NCI-H526 treated with DMSO at 0.1 percent for 48 hours (cell line): ENCODE data around the gene LITAF.
"Not testable (repeated sequence)": the region's sequence is repeated elsewhere in the genome, so short reads cannot be mapped to it uniquely, and the experiment has no call there.

Source experiments
- DNase-seq: peaks from one replicate; lab custom pipeline; 2025; lab: John Stamatoyannopoulos, UW

The LITAF gene

DNA sequence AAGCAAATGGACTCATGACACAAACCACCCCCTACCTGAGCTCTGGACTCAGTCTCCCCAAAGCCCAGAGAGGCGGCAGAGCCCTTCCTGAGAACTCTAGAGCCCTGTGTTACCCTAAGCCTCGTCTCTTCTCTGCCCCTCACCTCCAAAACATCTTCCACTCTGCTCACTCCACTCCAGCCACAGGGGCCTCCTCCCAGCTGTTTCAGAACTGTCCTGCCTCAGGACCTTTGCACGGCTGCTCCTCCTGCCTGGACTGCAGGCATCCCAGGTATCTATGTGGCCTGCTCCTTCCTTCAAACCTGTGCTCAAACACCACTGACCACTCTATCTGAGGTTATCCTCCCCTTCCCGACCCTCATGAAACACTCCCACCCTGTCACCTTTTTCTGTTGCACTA is 12.9 kb upstream of the LITAF start:
- no peak for DNase-seq

DNA sequence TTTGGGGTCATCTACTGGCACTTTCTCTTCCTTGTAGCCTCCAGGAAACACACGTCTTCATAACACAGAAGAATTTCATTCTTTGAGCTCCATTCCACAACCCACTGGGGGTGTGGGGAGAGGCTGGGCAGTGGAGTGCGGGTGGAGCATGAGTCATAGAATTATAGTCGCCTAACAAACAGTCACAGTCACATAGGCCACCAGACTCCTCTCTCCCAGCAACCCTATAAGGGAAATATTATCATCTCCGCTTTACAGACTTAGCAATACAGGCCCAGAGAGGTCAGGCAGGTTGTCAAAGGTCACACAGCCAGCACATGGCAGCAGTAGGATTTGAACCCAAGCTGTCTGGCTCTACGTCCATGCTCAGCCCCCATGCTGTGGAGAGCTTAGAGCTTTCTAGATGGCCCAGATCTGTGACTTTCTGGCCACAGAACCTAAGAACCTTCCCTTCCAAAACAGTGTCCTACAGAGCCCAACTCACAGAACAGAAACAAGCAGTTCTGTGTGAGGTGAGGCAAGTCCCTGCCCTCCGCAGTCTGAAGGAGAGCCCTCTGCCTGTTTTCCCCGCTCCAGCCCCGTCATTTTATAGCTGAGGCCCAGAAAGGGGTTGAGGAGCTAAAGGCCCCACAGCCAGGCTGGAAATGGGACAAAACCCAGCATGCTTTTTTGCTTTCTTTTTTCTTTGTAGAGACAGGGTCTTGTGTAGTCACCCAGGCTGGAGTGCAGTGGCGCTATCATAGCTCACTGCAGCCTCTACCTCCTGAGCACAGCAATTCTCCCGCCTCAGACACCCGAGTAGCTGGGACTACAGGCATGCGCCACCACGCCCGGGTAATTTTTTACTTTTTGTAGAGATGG is 10.7 kb upstream of the LITAF start:
- DNase-seq = no peak

DNA sequence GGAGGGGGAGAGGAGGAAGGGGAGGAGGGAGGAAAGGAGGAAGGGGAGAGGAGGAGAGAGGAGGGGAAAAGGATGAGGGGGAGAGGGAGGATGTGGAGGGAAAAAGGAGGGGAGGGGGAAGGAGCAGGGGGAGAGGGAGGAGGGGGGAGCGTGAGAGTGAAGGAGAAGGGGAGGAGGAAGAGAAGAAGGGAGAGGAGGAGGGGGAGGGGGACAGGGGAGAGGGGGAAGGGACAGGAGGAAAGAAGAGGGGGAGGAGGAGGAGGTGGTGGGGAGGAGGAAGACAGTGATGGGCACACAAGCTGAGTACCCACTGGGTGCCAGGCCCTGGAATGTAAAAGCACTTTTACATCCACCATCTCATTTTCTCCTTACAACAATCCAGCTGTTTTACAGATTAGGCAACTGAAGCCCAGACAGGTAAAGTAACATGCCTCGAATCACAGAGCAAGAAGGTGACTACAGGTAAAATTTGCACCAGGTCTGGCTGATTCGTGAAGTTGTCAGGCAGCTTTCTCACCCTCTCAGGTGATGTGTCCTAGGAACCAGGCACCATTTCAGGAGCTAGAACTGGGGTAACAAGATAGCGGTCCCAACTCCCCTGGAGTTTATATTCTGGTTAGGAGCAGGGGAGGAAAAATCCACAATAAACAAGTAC is 10.0 kb upstream of the LITAF start:
- no peak for DNase-seq

DNA sequence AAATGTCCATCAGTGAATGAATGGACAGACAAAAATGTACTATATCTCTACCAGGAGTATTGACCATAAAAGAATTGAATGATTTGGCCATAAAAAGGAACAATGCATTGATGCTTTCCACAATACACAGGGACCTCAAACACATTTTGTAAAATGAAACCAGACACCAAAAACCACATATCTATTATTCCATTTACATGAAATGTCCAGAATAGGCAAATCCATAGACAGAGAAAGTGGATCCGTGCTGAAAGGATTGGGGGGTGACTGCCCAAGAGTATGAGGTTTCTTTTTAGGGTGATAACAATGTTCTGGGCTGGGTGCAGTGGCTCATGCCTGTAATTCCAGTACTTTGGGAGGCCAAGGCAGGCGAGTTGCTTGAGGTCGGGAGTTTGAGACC is 6.9 kb upstream of the LITAF start:
- DNase-seq = no peak

DNA sequence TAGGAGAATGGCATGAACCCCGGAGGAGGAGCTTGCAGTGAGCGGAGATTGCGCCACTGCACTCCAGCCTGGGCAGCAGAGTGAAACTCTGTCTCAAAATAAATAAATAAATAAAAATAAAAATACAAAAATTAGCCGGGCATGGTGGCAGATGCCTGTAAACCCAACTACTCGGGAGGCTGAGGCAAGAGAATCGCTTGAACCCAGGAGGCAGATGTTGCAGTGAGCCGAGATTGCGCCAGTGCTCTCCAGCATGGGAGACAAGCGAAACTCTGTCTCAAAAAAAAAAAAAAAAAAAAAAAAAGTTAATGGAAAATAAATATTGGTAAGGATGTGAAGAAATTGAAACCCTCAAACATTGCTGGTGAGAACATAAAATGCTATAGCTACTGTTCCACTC is 6.4 kb upstream of the LITAF start:
- DNase-seq = not testable (repeated sequence)

DNA sequence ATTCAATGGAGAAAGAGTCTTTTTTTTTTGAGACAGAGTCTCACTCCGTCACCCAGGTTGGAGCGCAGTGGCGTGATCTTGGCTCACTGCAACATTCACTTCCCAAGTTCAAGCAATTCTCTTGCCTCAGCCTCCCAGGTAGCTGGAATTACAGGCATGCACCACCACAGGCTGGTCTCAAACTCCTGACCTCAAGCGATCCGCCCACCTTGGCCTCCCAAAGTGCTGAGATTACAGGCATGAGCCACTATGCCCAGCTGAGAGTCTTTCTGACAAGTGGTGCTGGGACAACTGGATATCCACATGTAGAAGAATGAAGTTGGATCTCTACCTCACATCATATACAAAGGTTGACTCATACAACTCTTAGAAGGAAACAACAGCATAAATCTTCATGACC is 4.9 kb upstream of the LITAF start:
- not testable (repeated sequence) for DNase-seq

DNA sequence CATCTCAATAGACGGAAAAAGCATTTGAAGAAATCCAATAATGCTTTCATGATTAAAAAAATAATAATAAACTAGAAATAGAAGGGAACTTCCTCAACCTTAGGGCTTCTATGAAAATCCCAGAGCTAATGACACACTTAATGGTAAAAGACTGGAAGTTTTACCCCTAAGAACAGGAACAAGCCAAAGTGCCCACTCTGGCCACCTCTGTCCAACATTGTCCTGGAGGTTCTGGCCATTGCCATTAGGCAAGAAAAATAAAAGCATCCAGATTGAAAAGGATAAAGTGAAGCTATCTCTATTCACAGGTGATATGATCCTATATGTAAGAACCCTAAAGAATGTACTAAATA is 2.5 kb upstream of the LITAF start:
- no peak for DNase-seq

DNA sequence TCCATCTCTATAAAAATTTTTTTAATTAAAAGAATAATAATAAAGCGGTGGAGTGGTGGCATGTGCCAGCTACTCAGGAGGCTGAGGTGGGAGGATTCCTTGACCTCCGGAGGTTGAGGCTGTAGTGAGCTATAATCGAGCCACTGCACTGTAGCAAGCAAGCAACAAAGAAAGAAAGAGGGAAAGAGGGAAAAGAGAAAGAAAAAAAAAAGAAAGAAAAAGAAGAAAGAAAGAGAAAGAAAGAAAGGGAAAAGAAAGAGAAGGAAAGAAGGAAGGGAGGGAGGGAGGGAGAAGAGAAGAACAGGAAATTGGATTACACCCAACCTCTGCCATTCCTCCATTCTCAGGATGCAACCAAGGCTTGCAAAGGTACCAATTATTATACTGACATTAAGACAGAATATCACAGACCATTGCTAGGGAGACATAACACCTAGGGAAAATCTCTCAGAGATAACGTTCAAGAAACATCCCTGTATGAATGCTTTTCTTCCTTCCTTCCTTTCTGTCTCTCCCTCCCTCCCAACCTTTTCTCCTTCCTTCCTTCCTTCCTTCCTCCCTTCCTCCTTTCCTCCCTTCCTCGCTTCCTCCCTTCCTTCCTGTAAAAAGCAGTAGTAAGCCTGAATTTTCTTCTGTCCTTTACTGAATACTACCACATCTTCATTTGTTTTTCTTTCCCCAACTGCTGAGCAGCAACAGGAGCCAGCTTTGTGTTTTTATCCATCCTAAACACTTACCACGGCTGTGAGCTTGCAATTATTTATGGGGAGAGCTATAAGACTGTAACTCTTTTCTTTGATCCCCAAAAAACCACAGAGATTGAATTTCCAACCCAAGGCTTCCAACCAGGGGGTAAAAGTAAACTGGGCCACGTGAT is 1.8 kb upstream of the LITAF start:
- no peak for DNase-seq

DNA sequence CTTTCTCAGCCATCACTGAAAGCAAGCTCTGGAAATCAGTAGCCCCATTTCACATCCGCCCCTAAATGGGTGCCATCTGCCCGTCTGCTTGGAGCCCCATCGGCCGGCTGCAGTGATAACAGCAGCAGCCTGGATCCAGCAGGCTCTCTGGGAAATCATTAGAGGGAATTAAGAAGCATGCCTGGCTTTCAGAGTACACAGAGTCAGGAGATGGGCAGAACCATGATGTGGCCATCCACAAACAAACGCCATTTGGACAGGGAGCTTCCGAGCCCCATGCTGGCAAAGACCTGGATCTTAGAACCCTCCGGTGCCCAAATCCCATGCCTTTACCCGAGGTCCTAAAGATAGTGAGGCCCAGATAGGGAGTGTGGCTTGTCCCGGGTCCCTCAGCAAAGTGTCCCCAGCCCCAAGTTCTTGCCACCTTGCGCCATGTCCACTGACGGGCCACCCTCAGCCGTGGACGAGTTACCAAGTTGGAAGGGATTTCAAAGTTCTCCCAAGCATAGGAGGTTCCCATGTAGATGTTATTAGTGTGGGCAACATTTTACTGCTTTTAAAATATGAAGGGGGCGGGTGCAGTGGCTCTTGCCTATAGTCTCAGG is 1.0 kb upstream of the LITAF start:
- DNase-seq = no peak

DNA sequence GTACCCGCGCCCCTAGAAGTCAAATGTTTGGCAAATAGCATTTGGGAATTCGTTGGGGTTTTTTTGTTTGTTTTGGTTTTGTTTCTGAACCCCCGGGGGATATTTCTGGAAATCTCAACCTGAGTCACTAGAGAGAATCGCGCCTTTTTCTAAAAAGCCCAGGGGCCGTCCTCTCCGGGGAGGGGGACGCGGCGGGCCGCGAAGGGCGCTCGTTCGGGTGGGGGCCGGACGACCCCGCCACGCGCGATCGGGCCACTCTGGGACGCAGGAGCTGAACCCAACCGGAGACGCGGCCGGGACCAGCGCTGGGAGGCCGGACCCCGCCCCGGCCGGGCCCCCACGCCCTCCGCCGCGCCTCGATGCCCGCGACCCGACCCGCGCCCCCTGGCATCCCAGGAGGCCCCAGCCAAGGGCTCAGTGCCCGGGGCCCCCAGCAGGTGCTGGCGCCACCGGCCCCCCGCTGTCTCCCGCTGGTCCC is 302 bp downstream of the LITAF start:
- no peak for DNase-seq

DNA sequence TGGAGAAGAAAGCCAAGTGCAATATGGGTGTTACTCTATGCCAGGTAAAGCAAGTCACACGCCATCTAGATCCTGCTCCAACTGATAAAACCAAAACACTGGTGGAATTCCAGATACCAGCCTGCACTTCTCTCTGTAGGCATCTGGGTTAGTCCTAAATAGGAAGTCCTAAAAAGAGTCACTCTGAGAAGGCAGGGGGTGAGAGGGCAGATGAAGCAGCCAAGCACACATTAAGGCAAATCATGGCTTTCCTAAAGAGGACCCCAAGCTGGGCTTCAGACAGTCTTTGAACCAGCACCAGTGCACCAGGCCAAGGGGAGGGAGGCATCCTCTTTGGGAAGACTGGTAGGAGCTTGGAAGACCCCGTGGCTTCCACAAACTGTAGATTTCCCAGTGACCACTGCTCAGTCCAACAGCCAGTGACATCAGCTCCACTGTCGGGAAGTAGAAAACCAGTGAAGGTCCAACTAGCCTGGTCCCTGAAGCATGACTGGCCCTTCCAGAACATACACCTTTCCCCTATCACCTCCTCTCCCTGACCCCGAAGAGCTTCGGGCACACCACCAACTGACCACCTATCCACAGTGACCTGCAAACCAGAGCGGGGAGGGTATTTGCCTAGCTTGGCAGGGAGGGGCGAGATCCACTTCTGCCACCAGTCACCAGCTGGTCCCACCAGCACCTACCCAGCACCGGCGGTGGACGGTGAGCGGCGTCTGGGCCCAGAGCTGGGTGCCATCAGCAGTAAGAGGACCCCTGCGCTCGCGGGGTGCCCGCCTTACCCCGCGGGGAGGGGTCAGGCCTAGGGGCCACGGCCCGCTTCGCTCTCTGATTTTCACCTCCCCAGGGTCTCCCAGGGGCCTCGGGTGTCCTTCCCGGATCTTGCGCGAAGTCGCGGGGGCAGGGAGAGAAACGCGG is 1.0 kb downstream of the LITAF start:
- no peak for DNase-seq

DNA sequence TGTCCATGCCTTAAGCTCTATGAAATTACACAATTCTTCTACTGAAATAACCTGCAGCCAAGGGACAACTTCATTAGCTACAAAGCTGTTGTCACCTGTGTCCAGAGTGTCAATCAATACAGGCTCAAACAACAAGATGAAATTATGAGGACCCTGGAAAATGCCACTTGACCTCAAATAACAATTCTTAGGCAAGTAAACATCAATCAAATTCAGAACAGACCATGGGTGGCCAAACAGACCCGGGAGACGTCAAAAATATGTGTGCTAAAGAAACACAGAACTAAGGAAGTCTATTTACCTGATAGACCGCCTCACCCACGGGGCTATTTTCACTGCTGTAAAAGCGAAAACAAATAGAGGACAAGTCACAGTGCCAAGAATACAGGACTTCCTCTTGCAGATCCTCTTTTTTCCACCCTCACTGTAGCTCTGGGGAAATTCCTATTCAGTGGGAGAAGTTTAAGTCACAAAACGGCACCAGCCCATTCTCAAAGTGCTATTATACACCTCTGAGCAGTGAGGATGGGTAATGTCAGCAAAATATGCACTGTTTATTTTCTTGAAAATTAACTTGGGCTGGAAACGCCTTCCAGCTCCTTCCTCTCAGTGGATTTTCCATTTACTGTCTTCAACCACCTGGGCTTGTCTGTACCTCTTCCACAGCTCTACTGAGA is 2.7 kb downstream of the LITAF start:
- DNase-seq = no peak

DNA sequence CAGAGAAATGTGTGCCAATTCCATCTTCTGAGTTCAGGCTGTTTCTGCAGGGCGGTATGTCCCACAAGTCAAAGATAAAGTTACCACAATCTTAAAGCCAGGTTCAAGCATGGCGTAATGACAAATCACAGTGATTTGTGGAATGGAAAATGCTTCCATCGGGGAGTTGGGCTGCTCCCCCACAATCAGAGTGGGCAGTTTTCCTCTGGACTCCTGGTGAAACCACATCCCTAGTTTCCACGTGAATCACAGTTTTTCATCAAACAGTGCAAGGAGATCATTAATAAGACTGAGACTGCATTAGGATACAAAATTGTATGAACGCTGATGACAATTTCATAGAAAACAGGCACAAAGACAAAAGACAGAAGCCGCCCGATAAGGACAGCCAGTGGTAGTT is 3.6 kb downstream of the LITAF start:
- no peak for DNase-seq

DNA sequence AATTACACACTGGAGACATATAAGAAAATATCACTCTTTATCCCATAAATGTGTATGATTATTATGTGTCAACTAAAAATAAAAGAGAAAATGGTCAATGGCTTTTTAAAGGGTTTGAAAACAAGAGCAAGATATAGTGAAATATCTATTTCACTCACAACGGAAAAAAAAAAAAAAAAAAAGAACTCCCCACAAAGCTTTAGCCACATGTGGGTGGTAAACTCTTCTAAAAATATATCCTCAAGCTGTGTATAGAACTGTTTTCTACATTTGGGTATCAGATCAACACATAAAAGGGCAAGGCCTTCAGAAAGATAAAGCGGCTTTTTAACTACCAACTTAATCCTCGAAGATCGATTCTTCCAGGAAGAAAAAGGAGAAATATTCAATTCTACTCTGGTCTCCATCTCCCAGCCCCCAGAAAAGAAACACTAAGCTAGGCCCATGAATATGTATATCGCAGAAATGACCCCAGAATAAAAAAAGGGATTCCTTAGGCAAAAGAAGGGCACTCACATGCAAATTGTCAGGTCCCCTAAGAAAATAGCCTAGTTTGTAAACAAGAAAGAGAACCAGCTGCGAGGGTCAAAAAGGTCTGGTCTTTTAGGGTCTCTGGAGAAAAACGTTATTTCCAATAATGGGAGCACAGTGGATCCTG is 4.4 kb downstream of the LITAF start:
- no peak for DNase-seq

DNA sequence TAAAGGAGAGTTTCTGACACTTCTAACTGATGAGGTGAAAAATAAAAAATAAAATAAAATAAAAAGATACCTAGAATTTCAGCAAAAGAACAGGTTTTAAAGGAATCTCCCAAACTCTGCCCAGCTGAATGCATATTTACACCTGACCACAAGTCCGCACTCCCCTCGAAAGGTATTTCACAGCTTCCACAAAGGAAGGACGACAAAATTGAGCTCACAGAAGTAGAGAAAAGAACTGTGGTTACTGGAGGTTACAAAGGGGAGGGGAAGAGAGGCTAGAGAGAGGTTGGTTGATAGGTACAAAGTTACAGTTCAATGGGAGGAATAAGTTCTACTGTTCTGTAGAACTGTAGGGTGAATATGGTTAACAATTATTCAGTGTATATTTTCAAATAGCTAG is 5.0 kb downstream of the LITAF start:
- no peak for DNase-seq

DNA sequence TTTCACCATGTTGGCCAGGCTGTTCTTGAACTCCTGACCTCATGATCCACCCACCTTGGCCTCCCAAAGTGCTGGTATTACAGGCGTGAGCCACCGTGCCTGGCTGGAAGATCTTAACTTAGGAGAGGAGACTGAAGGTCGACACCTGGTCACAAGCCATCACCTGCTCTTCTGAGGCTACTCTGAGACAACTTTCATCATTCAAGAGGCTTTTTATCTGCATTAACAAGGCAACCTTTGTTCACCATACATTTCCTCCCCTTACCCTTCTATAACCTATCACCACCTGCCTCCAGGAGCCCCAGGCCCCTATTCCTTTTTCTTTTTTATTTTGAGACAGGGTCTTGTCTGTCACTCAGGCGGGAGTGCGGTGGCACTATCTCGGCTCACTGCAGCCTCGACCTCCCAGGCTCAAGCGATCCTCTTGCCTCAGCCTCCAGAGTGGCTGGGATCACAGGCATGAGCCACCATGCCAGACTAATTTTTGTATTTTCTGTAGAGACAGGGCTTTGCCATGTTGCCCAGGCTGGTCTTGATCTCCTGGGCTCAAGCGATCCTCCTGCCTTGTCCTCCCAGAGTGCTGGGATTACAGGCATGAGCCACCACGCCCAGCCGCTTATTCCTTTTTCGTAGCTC is 6.2 kb downstream of the LITAF start:
- DNase-seq = no peak

DNA sequence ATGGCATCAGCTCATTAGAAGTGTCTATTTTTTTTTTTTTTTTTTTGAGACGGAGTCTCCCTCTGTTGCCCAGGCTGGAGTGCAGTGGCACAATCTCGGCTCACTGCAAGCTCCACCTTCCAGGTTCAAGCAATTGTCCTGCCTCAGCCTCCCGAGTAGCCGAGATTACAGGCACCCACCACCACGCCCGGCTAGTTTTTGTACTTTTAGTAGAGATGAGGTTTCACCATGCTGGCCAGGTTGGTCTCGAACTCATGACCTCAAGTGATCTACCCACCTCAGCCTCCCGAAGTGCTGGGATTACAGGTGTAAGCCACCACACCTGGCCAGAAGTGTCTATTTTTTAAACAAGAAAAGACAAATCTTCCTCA is 9.4 kb downstream of the LITAF start:
- not testable (repeated sequence) for DNase-seq

DNA sequence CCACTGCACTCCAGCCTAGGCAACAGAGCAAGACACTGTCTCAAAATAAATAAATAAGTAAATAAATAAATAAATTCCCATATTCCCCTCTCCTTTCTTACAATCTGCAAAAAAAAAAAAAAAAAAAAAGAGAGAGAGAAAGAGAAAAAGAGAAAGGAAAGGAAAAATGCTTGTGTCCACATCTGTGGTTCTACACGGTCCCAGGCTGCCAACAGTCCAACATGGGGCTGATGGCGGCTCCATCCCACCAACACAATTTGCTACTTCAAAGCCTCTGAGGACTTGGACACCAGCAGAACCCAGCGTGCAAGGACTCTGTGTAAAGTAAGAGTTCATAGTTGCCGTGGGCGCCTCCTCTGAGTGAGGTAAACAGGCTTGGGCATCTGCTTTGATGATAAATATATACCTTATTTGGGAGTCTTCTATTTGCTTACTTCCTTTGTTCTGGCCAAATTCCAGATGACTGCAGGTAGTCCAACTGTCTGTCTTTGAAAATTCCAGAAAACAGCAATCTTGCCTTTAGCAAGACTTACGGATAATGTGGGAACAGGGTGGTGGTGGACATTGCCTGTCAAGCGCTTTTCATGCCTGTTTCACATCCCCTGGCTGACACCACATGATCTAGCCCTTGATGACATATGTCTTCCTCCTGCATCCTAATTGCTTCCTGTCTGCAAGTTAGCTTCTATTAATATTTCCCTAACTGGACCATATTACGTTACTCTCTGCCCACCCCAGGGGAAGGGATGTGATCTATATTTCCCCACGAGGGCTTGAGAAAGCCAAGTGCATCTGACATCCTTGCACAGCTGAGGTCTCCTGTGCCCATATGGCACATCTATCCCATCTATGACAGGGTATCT is 10.1 kb downstream of the LITAF start:
- no peak for DNase-seq

DNA sequence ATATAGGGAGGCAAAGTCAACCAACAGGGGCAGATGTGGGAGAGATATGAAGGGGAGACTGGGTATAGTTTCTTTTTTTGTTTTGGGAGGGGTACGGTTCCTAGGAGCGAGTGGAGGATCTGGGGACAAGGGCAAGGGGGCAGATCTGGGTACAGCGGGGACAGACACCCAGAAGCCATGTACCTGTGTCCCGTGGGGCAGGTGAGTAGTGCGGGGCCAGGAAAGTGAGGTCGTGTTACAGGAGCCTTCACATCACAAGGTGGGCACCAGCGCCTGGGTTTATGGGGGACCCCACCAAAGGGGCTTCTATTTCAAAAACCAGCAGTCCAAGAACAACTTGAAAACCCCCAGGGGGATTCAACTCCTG is 11.5 kb downstream of the LITAF start:
- DNase-seq = no peak
